SU-DHL-6 (cell line): ENCODE measurements around the gene AMN.

ENCODE experiments used
- H2AFZ ChIP-seq: fragments of 200-600 bp; sonication (generic); 2 replicates; pipeline ENCODE4 v1.6.1; 2014; ENCODE audit warnings: low read depth, mild to moderate bottlenecking, moderate library complexity, mixed read lengths, antibody characterized with exemption, low read length; ENCODE audit not compliant: severe bottlenecking
- H3F3A ChIP-seq: fragments of 200-600 bp; shearing (Covaris generic); 2 replicates; pipeline ENCODE4 v1.6.0; 2016; ENCODE audit warnings: antibody characterized with exemption, mild to moderate bottlenecking; ENCODE audit not compliant: insufficient read depth
- H3K27ac ChIP-seq: fragments of 200-600 bp; sonication (generic); 2 replicates; pipeline ENCODE4 v1.5.1; 2016; ENCODE audit warnings: low read depth, mild to moderate bottlenecking, low read length, moderate library complexity, mixed read lengths
- H3K27me3 ChIP-seq: fragments of 200-600 bp; sonication (generic), shearing (Covaris generic); 2 replicates; pipeline ENCODE4 v1.6.0; 2014; ENCODE audit warnings: mild to moderate bottlenecking, low read length
- H3K36me3 ChIP-seq: fragments of 200-600 bp; sonication (generic); 2 replicates; pipeline ENCODE4 v1.6.1; 2014; ENCODE audit warnings: mild to moderate bottlenecking, low read length, mixed read lengths
- H3K4me2 ChIP-seq: fragments of 300-600, 200-600 bp; shearing (Covaris generic), sonication (generic); 2 replicates; pipeline ENCODE4 v1.6.0; 2014; ENCODE audit warnings: low read length, low read depth, mild to moderate bottlenecking; ENCODE audit not compliant: poor library complexity, severe bottlenecking
- H3K4me3 ChIP-seq: fragments of 200-600 bp; sonication (generic); 2 replicates; pipeline ENCODE4 v1.5.1; 2014; ENCODE audit warnings: antibody characterized with exemption, low read length, mild to moderate bottlenecking, mixed read lengths; ENCODE audit not compliant: insufficient read depth, poor library complexity, severe bottlenecking
- H3K79me2 ChIP-seq: fragments of 200-600 bp; sonication (generic); 2 replicates; pipeline ENCODE4 v1.6.1; 2014; ENCODE audit warnings: mild to moderate bottlenecking, low read length, moderate library complexity; ENCODE audit not compliant: insufficient read depth
- H3K9ac ChIP-seq: fragments of 200-600 bp; sonication (generic); 2 replicates; pipeline ENCODE4 v1.7.0; 2014; ENCODE audit warnings: mild to moderate bottlenecking, low read length
- H3K9me2 ChIP-seq: fragments of 200-600 bp; sonication (generic); replicated peaks from 2 replicates; pipeline ENCODE4 v1.6.1; 2014; ENCODE audit warnings: low read length; ENCODE audit not compliant: insufficient read depth
- H3K9me3 ChIP-seq: fragments of 200-600 bp; sonication (generic); 2 replicates; pipeline ENCODE4 v1.6.1; 2014; ENCODE audit warnings: low read length, mixed read lengths; ENCODE audit not compliant: insufficient read depth
- H4K20me1 ChIP-seq: fragments of 200-600 bp; sonication (generic); 2 replicates; pipeline ENCODE4 v1.6.1; 2014; ENCODE audit warnings: low read depth, mild to moderate bottlenecking, antibody characterized with exemption, low read length, moderate library complexity, mixed read lengths
- CTCF ChIP-seq: fragments of 200-600 bp; sonication (generic); IDR thresholded peaks from one replicate; pipeline ENCODE4 v1.5.1; 2017; ENCODE audit warnings: antibody characterized with exemption, mild to moderate bottlenecking, low read length, moderate library complexity; ENCODE audit not compliant: insufficient read depth, poor library complexity, severe bottlenecking
- EZH2phosphoT487 ChIP-seq: fragments of 200-600 bp; sonication (generic), shearing (Covaris generic); conservative IDR thresholded peaks from 2 replicates; pipeline ENCODE4 v1.6.1; 2018; ENCODE audit warnings: mild to moderate bottlenecking, antibody characterized with exemption, low read length, moderate library complexity, mixed read lengths

AMN gene

DNA sequence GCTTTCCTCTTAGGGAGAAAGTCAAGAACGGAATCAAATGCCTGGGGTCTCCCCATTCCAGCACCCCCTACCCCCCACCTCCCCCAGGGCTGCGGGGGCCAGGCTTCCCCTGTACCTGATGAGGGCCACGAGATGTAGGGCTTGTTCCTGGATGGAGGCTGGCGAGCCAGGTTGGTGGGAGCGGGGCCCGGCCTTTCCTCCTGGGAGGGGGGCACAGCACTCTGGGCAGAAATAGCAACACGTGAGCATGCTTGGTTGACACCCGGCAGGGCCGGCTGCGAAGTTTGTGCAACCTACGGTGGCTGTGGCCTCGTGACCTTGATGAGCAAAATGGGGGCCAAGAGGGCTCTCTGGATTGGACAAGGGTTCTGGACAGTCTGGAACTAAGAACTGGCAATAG, 15.7 kb downstream of the AMN start:
- TF ChIP-seq CTCF (no peak), EZH2phosphoT487 (no peak)

GRCh38 chr14:102939329-102939728, 16.9 kb downstream of the AMN start:
- no peak overlapping the region for H3K9ac ChIP-seq
- H3K36me3 ChIP-seq: no peaks in the 10 kb centered on the region
- no peaks in the 10 kb centered on the region for H3K27me3 ChIP-seq
- H3K27ac ChIP-seq: no peak overlapping the region
- H3K9me3 ChIP-seq: no peaks in the 10 kb centered on the region
- no peaks in the 10 kb centered on the region for H4K20me1 ChIP-seq
- no peak for TF ChIP-seq EZH2phosphoT487
- TF ChIP-seq CTCF: no peak
- H3K4me3 ChIP-seq: no peak overlapping the region
- no peaks in the 10 kb centered on the region for H3K9me2 ChIP-seq
- no peak overlapping the region for H2AFZ ChIP-seq
- H3F3A ChIP-seq: peaks cover 20% of the 10 kb centered on the region
- H3K4me2 ChIP-seq: no peak overlapping the region
- H3K79me2 ChIP-seq: no peaks in the 10 kb centered on the region

More for the DNA sequence above, 15.7 kb downstream of the AMN start:
- Histone ChIP-seq H3F3A (peaks cover 20% of the 10 kb centered on the region), H3K79me2 (no peaks in the 10 kb centered on the region), H4K20me1 (no peaks in the 10 kb centered on the region), H3K27me3 (no peaks in the 10 kb centered on the region), H3K4me2 (no peak overlapping the region), H3K9me2 (no peaks in the 10 kb centered on the region), H2AFZ (no peak overlapping the region), H3K27ac (no peak overlapping the region), H3K4me3 (no peak overlapping the region), H3K36me3 (no peaks in the 10 kb centered on the region), H3K9ac (no peak overlapping the region), H3K9me3 (no peaks in the 10 kb centered on the region)

DNA sequence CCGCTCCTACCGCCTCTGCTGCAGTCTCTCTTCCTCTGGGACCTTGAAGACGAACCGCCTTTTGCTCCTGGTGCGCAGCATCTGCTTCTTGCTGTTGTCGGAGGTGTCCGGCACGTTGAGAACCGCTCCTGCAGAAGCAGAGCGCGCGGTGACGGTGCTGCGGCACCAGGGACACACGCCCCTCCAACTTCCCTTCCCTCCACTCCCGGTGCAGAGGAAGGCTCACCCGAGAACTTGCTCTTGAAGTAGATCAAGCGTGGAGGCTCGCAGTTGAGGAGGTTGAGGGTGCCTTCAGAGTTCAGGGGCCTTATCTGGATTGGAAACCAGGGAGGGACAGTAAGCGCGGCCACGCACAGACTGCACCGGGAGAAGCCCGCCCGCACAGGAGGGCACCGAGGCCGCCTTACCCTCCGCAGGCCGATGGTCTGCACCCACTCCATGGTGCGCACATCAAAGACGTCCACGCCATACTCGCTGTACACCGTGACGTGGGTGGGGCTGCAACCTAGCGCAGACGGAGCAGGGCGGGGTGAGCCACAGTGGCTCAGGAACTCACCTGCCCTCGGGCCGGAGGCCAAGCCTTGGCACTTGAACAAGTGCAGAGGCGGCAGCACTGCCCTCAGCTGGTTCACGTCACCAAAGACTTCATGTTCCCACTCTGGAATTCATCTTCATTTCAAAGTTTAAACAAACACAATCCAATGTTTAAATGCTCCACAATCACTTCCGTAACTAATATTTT, 17.5 kb downstream of the AMN start:
- Histone ChIP-seq H3K4me3 (no peak overlapping the region), H4K20me1 (no peaks in the 10 kb centered on the region), H3K4me2 (no peak overlapping the region), H3K27me3 (no peaks in the 10 kb centered on the region), H3K9me3 (no peaks in the 10 kb centered on the region), H3K9me2 (no peaks in the 10 kb centered on the region), H3K27ac (no peak overlapping the region), H3F3A (peaks cover 19% of the 10 kb centered on the region), H2AFZ (no peak overlapping the region), H3K79me2 (no peaks in the 10 kb centered on the region), H3K36me3 (no peaks in the 10 kb centered on the region), H3K9ac (no peak overlapping the region)
- TF ChIP-seq CTCF (no peak), EZH2phosphoT487 (no peak)
